Ascending aorta (tissue), 2 donors: ENCODE data around the gene COMMD6. TPM values are rescaled to one million over a fixed set of nuclear protein-coding genes. Genes with fewer than 3 reads are reported as not detected.
A peak's percentile ranks its signal among the peaks of the same experiment; 100 is the strongest.

ENCODE experiments used
- DNase-seq, 2 donors: peaks; one replicate each; pipeline ENCODE4 v3.0.0-alpha.2; 2019; ENCODE audit warnings: low spot score in 2 of 2
- H3K27ac ChIP-seq, 2 donors: fragments of 200-600 bp; sonication (generic); one replicate each; pipeline ENCODE4 v1.5.1; 2016 to 2017; ENCODE audit warnings: mild to moderate bottlenecking in 1 of 2
- H3K27me3 ChIP-seq: fragments of 200-600 bp; sonication (generic); one replicate; pipeline ENCODE4 v1.5.1; 2017
- H3K36me3 ChIP-seq, 2 donors: fragments of 200-600 bp; sonication (generic); one replicate each; pipeline ENCODE4 v1.5.1; 2016
- H3K4me1 ChIP-seq, 2 donors: fragments of 200-600 bp; sonication (generic); one replicate each; pipeline ENCODE4 v1.5.1; 2016 to 2017; ENCODE audit warnings: mild to moderate bottlenecking in 1 of 2
- H3K4me3 ChIP-seq, 2 donors: fragments of 200-600 bp; sonication (generic); one replicate each; pipeline ENCODE4 v1.5.1; 2016 to 2017; ENCODE audit warnings: mild to moderate bottlenecking in 1 of 2
- H3K9me3 ChIP-seq, 2 donors: fragments of 200-600 bp; sonication (generic); one replicate each; pipeline ENCODE4 v1.5.1; 2016
- intact Hi-C: fragments of 100-400 bp; cut with DNase I; formaldehyde crosslinking; loops from one replicate; pipeline ENCODE4 v1.15.1; 2023
- total RNA-seq: library from RNA; depleted of rRNA; stranded (reverse); fragments of >200 nt; gene quantifications from one replicate; pipeline ENCODE4 v1.1.0, GENCODE V29; 2016
- TF ChIP-seq, protein P1 (sequence below), 3 experiments: fragments of 200-600 bp in 2 of 3; fragments of 450-650 bp in 1 of 3; sonication (generic) in 2 of 3; IDR thresholded peaks; one replicate each; pipeline ENCODE4 v1.5.1; 2016 to 2019; ENCODE audit warnings: antibody characterized with exemption in 3 of 3, mild to moderate bottlenecking in 1 of 3, moderate library complexity in 1 of 3

COMMD6 gene
- total RNA-seq, 1 donor from 2014 or later: 36.2 TPM

DNA sequence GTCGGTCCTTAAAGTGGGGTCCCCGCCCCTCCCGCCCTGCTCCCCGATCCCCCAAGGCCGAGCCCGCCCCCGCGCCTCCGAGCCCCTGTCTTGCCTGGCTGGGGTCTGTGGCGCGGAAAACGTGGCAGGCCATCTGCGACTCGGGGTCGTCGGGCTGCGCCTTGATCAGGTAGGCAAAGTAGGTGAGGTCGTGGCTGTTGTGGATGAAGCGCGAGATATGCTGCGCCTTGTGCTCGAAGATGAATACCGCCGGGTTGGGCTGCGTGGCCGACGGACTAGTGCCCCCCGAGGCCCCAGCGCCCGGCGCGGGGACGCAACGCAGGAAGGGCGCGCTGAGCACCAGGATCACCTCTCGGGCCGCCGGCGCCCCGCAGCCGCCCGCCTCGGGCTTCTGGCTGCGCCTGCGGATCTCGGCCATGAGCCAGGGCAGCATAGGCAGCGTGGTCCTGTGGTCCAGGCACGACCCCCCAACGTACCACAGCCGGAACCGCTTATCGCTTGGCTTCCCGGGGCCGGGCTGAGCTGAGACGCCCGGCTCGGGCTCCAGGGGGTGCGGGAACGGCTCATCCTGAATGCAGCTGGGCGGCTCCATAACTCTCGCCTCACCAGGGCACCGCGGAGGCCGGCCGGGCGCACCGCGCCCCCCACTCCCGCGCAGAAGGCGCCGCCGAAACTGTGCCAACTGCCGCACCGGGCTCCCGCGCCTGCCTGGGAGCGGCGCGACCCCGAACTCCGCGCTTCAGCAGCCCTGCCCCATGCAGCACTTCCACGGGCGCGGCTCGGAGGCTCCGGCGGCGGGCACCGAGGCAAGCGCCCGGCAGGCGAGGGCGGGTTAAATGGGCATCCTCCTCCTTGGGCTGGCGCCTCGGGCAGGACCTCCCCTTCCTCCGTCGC is 56.2 kb downstream of the COMMD6 start:
- no peaks in the 10 kb centered on the region for H3K27me3 ChIP-seq
- DNase-seq: peak in 1 of 2 donors; percentile 67
- H3K9me3 ChIP-seq: no peaks in the 10 kb centered on the region

DNA sequence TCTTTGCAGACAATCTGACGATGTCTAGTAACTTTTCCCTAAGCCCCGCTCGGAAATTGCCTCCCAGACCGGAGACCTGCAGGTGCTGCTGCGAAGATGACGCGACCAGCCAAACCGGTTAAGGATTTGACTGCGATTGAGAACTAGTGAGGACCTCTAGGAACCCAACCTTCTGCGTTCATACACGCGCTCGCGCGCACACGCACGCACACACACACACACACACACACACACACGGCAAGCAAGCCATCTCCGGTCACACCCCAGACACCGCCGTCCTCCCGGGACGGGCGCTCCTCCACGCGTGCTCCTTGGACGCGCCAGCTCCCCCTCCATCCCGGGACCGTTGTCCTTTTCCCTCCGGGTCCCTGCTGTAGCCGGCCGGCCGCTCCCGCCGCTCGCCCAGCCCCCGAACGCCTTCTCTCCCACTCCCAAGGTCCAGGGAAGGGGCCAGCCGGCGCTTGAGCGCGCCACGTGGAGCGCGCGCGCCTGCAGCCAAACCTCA is 56.9 kb downstream of the COMMD6 start:
- H3K27me3 ChIP-seq: no peaks in the 10 kb centered on the region
- DNase-seq: peak in 1 of 2 donors; percentile 64
- H3K27ac ChIP-seq: peak overlapping the region in 1 of 2 donors; percentile 56
- intact Hi-C loops: no loop called here
- peak overlapping the region; percentile 91 to 95 for H3K4me3 ChIP-seq
- H3K36me3 ChIP-seq: no peaks in the 10 kb centered on the region
- TF ChIP-seq, protein P1, sequence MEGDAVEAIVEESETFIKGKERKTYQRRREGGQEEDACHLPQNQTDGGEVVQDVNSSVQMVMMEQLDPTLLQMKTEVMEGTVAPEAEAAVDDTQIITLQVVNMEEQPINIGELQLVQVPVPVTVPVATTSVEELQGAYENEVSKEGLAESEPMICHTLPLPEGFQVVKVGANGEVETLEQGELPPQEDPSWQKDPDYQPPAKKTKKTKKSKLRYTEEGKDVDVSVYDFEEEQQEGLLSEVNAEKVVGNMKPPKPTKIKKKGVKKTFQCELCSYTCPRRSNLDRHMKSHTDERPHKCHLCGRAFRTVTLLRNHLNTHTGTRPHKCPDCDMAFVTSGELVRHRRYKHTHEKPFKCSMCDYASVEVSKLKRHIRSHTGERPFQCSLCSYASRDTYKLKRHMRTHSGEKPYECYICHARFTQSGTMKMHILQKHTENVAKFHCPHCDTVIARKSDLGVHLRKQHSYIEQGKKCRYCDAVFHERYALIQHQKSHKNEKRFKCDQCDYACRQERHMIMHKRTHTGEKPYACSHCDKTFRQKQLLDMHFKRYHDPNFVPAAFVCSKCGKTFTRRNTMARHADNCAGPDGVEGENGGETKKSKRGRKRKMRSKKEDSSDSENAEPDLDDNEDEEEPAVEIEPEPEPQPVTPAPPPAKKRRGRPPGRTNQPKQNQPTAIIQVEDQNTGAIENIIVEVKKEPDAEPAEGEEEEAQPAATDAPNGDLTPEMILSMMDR (IDR thresholded peaks at IDR 0.05): no peak
- H3K9me3 ChIP-seq: no peaks in the 10 kb centered on the region
- no peaks in the 10 kb centered on the region for H3K4me1 ChIP-seq

More for the DNA sequence above, 56.2 kb downstream of the COMMD6 start:
- H3K27ac ChIP-seq: peak overlapping the region; percentile 56 to 62
- TF ChIP-seq, protein P1 (IDR thresholded peaks at IDR 0.05): no peak
- intact Hi-C loops: loop anchor here (1.0 to 2.0 kb wide), 3 partner anchors 57 to 109 kb away; partner anchors contain the start of gene UCHL3
- H3K36me3 ChIP-seq: no peaks in the 10 kb centered on the region
- peak overlapping the region; percentile 91 to 95 for H3K4me3 ChIP-seq
- H3K4me1 ChIP-seq: no peaks in the 10 kb centered on the region

DNA sequence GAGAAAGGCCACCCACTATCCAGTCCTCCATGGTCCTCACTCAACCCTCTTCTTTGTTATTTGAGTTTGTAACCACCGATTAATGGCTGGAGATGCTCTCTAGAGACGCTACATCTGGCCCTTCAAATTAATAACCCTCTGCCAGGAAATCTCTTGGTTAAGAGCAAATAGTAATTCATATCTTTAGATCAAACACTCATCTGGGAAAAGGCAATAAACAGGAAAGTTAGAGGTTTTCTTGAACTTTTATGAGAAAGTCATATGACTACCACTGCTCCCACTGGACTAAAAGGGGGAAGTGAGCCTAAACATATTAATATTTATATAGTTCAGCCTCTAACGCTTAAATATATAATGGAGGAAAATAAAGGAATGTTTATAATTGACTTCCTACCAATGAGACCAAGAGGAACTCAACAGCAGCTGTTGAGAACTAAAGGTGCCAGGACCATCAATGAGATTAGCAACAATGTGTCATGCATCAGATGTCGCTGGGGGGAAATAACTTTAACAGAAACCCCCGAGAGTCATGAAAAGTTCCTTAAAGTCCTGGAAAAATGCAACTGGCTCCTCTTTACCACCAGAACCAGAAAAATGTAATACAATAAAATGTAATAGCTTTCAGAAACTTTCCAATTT is 58.4 kb downstream of the COMMD6 start:
- Histone ChIP-seq H3K27ac (no peak overlapping the region), H3K4me1 (no peaks in the 10 kb centered on the region)
- intact Hi-C loops: no loop called here

DNA sequence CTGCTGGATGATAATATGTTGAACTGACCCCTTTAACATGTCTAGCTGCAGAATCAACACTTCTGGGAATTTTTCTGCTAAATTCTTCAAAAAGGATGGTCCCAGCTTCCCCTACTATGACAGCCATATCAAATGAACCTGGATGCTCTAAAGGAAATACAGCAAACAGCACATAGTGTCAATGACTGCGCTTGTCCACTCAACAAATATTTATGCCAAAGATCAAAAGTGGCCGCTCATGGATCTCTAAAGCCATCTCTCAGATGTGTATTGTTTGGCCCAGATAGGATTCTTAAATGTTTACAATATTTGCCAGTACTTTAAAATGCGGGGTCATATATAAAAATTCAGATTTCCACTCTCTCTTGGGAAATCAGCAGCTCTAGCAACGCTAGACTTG is 59.0 kb downstream of the COMMD6 start:
- Histone ChIP-seq H3K4me3 (peak overlapping the region in 1 of 2 donors; percentile 26), H3K36me3 (no peaks in the 10 kb centered on the region), H3K4me1 (no peaks in the 10 kb centered on the region), H3K27me3 (no peaks in the 10 kb centered on the region), H3K27ac (no peak overlapping the region), H3K9me3 (no peaks in the 10 kb centered on the region)
- TF ChIP-seq, protein P1 (IDR thresholded peaks at IDR 0.05): no peak
- DNase-seq: no peak
- intact Hi-C loops: no loop called here

More for the DNA sequence above, 58.4 kb downstream of the COMMD6 start:
- H3K4me3 ChIP-seq: peak overlapping the region; percentile 9 to 95
- TF ChIP-seq, protein P1 (IDR thresholded peaks at IDR 0.05): no peak
- H3K9me3 ChIP-seq: no peaks in the 10 kb centered on the region
- no peaks in the 10 kb centered on the region for H3K27me3 ChIP-seq
- DNase-seq: no peak
- H3K36me3 ChIP-seq: no peaks in the 10 kb centered on the region

Other genes with a start within 250 kb of the COMMD6 start
- 9.5 TPM for gene TBC1D4, start 55.7 kb downstream of the COMMD6 start, total RNA-seq
- not detected for gene UCHL3, start 11.9 kb upstream of the COMMD6 start, total RNA-seq
- gene LMO7, start 98.5 kb upstream of the COMMD6 start, total RNA-seq: 176 TPM